K562 treated with DMSO at 1 percent for 12 hours (cell line): ENCODE results near the gene MTSS2. TPM values are rescaled to one million over a fixed set of nuclear protein-coding genes. Genes with fewer than 3 reads are reported as not detected.

Source experiments
- total RNA-seq: library from RNA; unstranded; fragments of 300-600 nt; gene quantifications from 2 replicates; pipeline ENCODE4 v1.2.3, GENCODE V29; 2022; ENCODE audit not compliant: insufficient read depth

Gene MTSS2, protein sequence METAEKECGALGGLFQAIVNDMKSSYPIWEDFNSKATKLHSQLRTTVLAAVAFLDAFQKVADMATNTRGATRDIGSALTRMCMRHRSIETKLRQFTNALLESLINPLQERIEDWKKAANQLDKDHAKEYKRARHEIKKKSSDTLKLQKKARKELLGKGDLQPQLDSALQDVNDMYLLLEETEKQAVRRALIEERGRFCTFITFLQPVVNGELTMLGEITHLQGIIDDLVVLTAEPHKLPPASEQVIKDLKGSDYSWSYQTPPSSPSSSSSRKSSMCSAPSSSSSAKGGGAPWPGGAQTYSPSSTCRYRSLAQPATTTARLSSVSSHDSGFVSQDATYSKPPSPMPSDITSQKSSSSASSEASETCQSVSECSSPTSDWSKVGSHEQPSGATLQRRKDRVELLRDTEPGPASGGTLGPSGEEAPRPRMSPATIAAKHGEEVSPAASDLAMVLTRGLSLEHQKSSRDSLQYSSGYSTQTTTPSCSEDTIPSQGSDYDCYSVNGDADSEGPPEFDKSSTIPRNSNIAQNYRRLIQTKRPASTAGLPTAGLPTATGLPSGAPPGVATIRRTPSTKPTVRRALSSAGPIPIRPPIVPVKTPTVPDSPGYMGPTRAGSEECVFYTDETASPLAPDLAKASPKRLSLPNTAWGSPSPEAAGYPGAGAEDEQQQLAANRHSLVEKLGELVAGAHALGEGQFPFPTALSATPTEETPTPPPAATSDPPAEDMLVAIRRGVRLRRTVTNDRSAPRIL
- total RNA-seq, result 10.6 and 49.5 TPM in 2 replicates

DNA sequence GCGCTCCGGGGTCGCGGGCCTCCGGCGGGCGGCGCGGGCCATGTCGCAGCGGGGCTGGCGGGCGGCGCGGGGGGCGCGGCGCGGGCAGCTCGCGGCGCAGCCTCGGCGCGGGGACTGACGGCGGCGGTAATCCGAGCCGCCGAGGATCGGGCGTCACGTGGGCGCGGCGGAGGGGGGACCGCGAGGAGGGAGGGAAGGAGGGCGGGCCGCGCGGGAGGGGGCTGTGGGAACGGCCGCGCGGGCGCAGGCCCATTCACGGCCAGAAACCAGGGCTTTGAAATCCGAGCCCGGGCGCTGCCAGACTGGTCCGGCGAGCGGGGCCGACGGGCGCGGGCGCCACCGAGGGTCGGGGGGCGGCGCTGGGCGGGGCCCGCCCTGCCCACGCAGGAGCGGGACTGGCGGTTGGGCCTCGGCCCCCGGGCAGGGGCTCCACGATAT, at the start of gene MTSS2:
Gene MTSS2, minus strand, starts transcription at position 116 of the 438 bp plus-strand sequence. CDS start 262 bp downstream, outside the sequence.

DNA sequence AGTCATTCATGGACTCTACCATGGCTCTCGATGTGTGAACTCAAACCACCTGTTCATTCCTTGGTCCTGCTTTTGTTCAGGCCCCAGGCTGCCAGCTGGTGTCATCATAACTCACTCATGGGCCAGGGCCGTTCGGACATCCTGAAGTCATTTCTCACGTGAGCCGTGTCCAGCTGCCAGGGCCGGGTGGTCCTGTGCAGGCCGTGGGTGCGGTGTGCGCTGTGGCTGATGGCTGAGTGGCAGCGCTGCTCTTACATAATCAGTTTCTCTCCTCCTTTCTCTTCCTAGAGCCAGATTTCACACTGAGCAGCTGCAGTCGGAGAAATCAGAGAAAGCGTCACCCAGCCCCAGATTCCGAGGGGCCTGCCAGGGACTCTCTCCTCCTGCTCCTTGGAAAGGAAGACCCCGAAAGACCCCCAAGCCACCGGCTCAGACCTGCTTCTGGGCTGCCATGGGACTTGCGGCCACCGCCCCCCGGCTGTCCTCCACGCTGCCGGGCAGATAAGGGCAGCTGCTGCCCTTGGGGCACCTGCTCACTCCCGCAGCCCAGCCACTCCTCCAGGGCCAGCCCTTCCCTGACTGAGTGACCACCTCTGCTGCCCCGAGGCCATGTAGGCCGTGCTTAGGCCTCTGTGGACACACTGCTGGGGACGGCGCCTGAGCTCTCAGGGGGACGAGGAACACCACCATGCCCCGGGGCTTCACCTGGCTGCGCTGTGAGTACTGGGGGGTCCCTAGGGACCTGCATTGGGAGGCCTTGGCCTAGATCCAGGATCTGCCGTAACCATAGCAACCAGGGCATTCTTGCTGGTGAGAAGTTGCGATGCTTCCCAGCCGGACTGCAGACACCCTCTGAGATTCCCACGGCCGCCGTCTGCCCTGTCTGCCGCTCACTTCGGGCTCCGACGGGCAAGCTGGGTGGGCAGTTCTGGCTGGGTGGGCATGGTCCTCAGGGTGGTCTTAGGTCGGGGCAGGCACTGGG, 39.3 kb downstream of the MTSS2 start, which contains the start of gene IL34:
Gene IL34, plus strand, starts transcription at position 300 of the 982 bp plus-strand sequence. Its CDS starts 389 bp downstream, at position 689.

Other genes starting within 250 kb of the MTSS2 start
- gene ST3GAL2, start 247.0 kb downstream of the MTSS2 start, total RNA-seq, result 45.4 and 73.9 TPM in 2 replicates
- gene FCSK, start 231.5 kb downstream of the MTSS2 start, total RNA-seq, result 6.1 and 9.1 TPM in 2 replicates
- gene COG4, start 162.5 kb downstream of the MTSS2 start, total RNA-seq, result 61.3 and 74.2 TPM in 2 replicates
- 57.0 and 75.1 TPM in 2 replicates for gene SF3B3, start 162.2 kb downstream of the MTSS2 start, total RNA-seq
- not detected in 2 replicates for gene IL34, start 39.5 kb downstream of the MTSS2 start, total RNA-seq
- 37.8 and 54.3 TPM in 2 replicates for gene VAC14, start 115.1 kb upstream of the MTSS2 start, total RNA-seq